GM13976 (cell line): ENCODE measurements around the gene ANKS1A.

Experiments used
- DNase-seq: peaks from one replicate; pipeline ENCODE4 v3.0.0; 2012; ENCODE audit warnings: low spot score
- in situ Hi-C: fragments of 300-500 bp; cut with MboI; formaldehyde crosslinking; loops from one replicate; pipeline ENCODE4 v1.12.0; 2022; ENCODE audit warnings: low sequenced_read_pairs, mixed read lengths, inconsistent platforms; ENCODE audit not compliant: unreplicated experiment
- TF ChIP-seq, protein P1 (sequence below): IDR thresholded peaks from 2 replicates; pipeline ENCODE4 v1.5.1; 2012; ENCODE audit warnings: borderline replicate concordance, mild to moderate bottlenecking; ENCODE audit not compliant: insufficient read depth; ENCODE audit errors: extremely low read depth, missing control alignments, control extremely low read depth

The ANKS1A gene

GRCh38 chr6:34859951-34860350, 29.1 kb upstream of the ANKS1A start:
- in situ Hi-C loops, result no loop called here
- no peak for DNase-seq
- TF ChIP-seq, protein P1, sequence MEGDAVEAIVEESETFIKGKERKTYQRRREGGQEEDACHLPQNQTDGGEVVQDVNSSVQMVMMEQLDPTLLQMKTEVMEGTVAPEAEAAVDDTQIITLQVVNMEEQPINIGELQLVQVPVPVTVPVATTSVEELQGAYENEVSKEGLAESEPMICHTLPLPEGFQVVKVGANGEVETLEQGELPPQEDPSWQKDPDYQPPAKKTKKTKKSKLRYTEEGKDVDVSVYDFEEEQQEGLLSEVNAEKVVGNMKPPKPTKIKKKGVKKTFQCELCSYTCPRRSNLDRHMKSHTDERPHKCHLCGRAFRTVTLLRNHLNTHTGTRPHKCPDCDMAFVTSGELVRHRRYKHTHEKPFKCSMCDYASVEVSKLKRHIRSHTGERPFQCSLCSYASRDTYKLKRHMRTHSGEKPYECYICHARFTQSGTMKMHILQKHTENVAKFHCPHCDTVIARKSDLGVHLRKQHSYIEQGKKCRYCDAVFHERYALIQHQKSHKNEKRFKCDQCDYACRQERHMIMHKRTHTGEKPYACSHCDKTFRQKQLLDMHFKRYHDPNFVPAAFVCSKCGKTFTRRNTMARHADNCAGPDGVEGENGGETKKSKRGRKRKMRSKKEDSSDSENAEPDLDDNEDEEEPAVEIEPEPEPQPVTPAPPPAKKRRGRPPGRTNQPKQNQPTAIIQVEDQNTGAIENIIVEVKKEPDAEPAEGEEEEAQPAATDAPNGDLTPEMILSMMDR, result no peak

- in situ Hi-C loops, result no loop called here
- TF ChIP-seq, protein P1, result no peak
Measured at GRCh38 chr6:34860776-34861175, 28.3 kb upstream of the ANKS1A start.

GRCh38 chr6:34864007-34864406, 25.0 kb upstream of the ANKS1A start:
- no peak for DNase-seq
- TF ChIP-seq, protein P1, result no peak
- in situ Hi-C loops, result no loop called here

More at GRCh38 chr6:34860776-34861175, 28.3 kb upstream of the ANKS1A start:
- no peak for DNase-seq

DNA sequence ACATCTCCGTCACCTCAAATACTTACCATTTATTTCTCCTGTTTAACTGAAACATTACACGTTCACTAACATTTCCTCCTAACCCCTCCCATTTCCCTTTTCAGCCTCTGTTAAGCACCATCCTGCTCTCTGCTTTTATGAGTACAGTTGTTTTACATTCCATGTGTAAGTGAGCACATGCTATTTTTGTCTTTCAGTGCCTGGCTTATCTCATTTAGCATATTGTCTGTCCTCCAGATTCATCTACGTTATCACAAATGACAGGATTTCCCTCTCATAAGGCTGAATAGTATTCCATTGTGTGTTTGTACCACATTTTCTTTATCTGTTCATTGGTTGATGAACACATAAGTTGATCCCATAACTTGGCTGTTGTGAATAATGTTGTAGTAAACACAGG, 23.9 kb upstream of the ANKS1A start:
- TF ChIP-seq, protein P1, result no peak
- no peak for DNase-seq
- in situ Hi-C loops, result no loop called here

GRCh38 chr6:34866509-34866908, 22.5 kb upstream of the ANKS1A start:
- in situ Hi-C loops, result no loop called here
- TF ChIP-seq, protein P1, result no peak
- DNase-seq, result no peak

- no peak for DNase-seq
- TF ChIP-seq, protein P1, result no peak
- in situ Hi-C loops, result no loop called here
Measured at GRCh38 chr6:34867484-34867883, 21.6 kb upstream of the ANKS1A start.

- no peak for DNase-seq
- TF ChIP-seq, protein P1, result no peak
- in situ Hi-C loops, result no loop called here
Measured at GRCh38 chr6:34871853-34872252, 17.2 kb upstream of the ANKS1A start.
